Ovary (tissue), 9 donors: ENCODE data around the gene PRL. TPM values are rescaled to one million over a fixed set of nuclear protein-coding genes. Genes with fewer than 3 reads are reported as not detected.

Source experiments
- DNase-seq, 5 donors: peaks; one replicate each; pipeline ENCODE4 v3.0.0-alpha.2; 2019 to 2020
- H3K27ac ChIP-seq, 2 donors: fragments of 200-600 bp; one replicate each; pipeline versions ENCODE4 v1.5.1 to v1.8.0; 2019 to 2022
- H3K27me3 ChIP-seq: fragments of 200-600 bp; one replicate; pipeline ENCODE4 v1.8.0; 2022
- H3K36me3 ChIP-seq: fragments of 200-600 bp; sonication (generic); one replicate; pipeline ENCODE4 v1.5.1; 2019
- H3K4me1 ChIP-seq: one replicate; pipeline ENCODE4 v1.8.1; 2013; ENCODE audit warnings: mild to moderate bottlenecking, moderate library complexity; ENCODE audit not compliant: insufficient read depth
- H3K4me3 ChIP-seq: fragments of 200-600 bp; sonication (generic); one replicate; pipeline ENCODE4 v1.5.1; 2017
- H3K9me3 ChIP-seq, 2 donors: fragments of 200-600 bp in 1 of 2; sonication (generic) in 1 of 2; one replicate each; pipeline versions ENCODE4 v1.5.1 to v1.8.1; 2013 to 2019; ENCODE audit warnings: mild to moderate bottlenecking in 1 of 2, moderate library complexity in 1 of 2
- EP300 ChIP-seq: sonication (generic); formaldehyde crosslinking; IDR thresholded peaks from one replicate; pipeline ENCODE4 v1.6.1; 2017; ENCODE audit warnings: antibody characterized with exemption
- POLR2A ChIP-seq: fragments of 450-650 bp; IDR thresholded peaks from one replicate; pipeline ENCODE4 v1.6.1; 2017; ENCODE audit warnings: antibody characterized with exemption, mild to moderate bottlenecking, moderate library complexity
- WGBS, 3 donors: extraction: QIAGEN DNeasy Blood & Tissue Kit in 1 of 3; methylation state at CpG; one replicate each; pipeline versions ENCODE4 v1.1.5 to v1.1.7; 2013 to 2017; 5-methylcytosine and 5-hydroxymethylcytosine counted together
- intact Hi-C, 4 donors: fragments of 100-400 bp; cut with DNase I; formaldehyde crosslinking; loops; one replicate each; pipeline versions ENCODE4 v1.11.0 to v1.15.1; 2022 to 2023
- polyA plus RNA-seq, 2 donors: library from polyadenylated mRNA; stranded (reverse); fragments of 200-250 nt in 1 of 2; fragments of 350-450 nt in 1 of 2; fragmentation: Illumina TruSeq in 1 of 2; extraction: RNeasy Lipid Tissue Mini Kit (QIAGEN cat#74804) in 1 of 2; gene quantifications; one replicate each; pipeline ENCODE4 v1.2.3, GENCODE V29; 2013 to 2014
- total RNA-seq, 7 donors: library from RNA; depleted of rRNA in 2 of 7; stranded (reverse); fragments of >200 nt in 2 of 7; fragmentation: NEBNext Ultra II Directional in 3 of 7; extraction: Animal tissue kit (Norgen Biotek cat#: 25700) in 3 of 7; gene quantifications; one replicate each; pipeline versions ENCODE4 v1.1.0 to v1.2.4, GENCODE V29; 2016 to 2023
- TF ChIP-seq, protein P1 (sequence below), 3 donors: fragments of 450-650 bp in 2 of 3; fragments of 200-600 bp in 1 of 3; IDR thresholded peaks; one replicate each; pipeline versions ENCODE4 v1.5.1 to v1.8.0; 2016 to 2022; ENCODE audit warnings: antibody characterized with exemption in 3 of 3, mild to moderate bottlenecking in 1 of 3
- donor health status: DM: no; HTN: no; CAD: no; lungs with moderate emphysema.
- donor health status: DM: no; HTN: no; CAD: no.
- donor health status: Bipolar disorder and iron deficiency.
- donor health status: DM: yes; HTN: yes; CAD: no.
- donor health status: DM: no; HTN: no; CAD: no.
- donor health status: DM: yes; HTN: yes; CAD: no.

The PRL gene
- total and polyA plus RNA-seq, 9 donors: 0.08 to 0.58 (median 0.22) TPM; not detected in 6

- Histone ChIP-seq H3K4me1 (no peaks in the 10 kb centered on the region), H3K9me3 (no peaks in the 10 kb centered on the region), H3K27me3 (no peaks in the 10 kb centered on the region), H3K27ac (no peak overlapping the region), H3K36me3 (no peaks in the 10 kb centered on the region), H3K4me3 (no peak overlapping the region)
- TF ChIP-seq POLR2A: no peak
- no peak for TF ChIP-seq EP300
- TF ChIP-seq, protein P1, sequence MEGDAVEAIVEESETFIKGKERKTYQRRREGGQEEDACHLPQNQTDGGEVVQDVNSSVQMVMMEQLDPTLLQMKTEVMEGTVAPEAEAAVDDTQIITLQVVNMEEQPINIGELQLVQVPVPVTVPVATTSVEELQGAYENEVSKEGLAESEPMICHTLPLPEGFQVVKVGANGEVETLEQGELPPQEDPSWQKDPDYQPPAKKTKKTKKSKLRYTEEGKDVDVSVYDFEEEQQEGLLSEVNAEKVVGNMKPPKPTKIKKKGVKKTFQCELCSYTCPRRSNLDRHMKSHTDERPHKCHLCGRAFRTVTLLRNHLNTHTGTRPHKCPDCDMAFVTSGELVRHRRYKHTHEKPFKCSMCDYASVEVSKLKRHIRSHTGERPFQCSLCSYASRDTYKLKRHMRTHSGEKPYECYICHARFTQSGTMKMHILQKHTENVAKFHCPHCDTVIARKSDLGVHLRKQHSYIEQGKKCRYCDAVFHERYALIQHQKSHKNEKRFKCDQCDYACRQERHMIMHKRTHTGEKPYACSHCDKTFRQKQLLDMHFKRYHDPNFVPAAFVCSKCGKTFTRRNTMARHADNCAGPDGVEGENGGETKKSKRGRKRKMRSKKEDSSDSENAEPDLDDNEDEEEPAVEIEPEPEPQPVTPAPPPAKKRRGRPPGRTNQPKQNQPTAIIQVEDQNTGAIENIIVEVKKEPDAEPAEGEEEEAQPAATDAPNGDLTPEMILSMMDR (IDR thresholded peaks at IDR 0.05): no peak
- WGBS, 3 donors: 55 to 66% (median 56%) methylated on average over 2 of the region's 2 CpGs
- no peak for DNase-seq
- intact Hi-C loops: no loop called here
Observed at GRCh38 chr6:22251348-22251747, 45.5 kb downstream of the PRL start.

DNA sequence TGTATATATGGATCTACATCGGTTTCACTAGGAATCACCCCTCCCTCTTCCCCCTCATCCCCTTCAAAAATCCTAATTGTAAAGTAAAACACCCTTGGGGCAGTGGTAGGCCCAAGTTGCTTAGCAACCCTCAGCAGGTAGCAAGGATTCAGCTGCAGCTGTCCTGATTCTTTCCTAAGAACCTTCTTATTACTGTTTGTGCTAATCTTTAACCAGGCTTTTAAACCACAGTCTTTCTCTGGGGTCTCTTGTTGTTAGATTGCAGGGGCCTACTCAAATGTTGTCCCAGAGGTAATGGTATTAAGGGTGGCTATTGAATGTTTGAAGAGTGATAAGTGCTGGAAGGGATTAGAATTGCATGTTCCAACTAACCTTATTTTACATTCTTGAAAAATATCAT, 46.4 kb downstream of the PRL start:
- H3K36me3 ChIP-seq: no peaks in the 10 kb centered on the region
- intact Hi-C loops: no loop called here
- TF ChIP-seq, protein P1 (IDR thresholded peaks at IDR 0.05): no peak
- TF ChIP-seq EP300 (no peak), POLR2A (no peak)
- no peaks in the 10 kb centered on the region for H3K4me1 ChIP-seq
- H3K27ac ChIP-seq: no peak overlapping the region
- WGBS, 3 donors: 42 to 68% (median 49%) methylated on average over 1 of the region's 1 CpG
- no peak overlapping the region for H3K4me3 ChIP-seq
- H3K27me3 ChIP-seq: no peaks in the 10 kb centered on the region
- DNase-seq: no peak
- H3K9me3 ChIP-seq: no peaks in the 10 kb centered on the region

DNA sequence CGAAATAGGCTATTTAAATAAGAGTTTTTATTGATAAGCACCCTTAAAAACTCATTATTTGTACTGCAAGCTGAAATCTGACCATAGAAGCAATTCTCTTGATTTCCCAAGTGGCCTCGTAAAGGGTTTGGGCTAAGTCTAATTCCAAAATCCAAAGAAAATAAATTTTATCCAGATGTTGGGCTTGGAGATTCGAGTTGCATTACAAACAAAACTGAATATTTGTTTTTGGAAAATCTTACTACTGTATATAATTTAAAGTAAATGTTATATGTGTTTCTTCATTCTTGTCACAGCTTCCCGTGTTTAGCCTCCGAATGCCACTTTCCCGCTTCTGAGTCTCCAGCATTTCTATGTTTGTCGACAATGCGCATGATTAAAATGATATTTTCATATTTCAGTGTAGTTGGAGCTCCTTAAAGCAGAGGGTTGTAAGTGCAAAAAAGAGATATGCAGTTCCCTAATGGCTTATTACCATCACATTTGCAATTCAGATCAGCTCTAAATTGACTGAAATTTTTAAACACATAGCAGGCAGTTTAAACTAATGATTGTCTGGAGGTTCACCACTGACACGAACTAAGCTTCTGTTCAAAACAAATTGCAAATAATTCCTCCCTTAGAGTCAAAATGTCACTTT, 47.0 kb downstream of the PRL start:
- no peak for DNase-seq
- Histone ChIP-seq H3K4me1 (no peaks in the 10 kb centered on the region), H3K27ac (no peak overlapping the region), H3K27me3 (no peaks in the 10 kb centered on the region), H3K36me3 (no peaks in the 10 kb centered on the region), H3K4me3 (no peak overlapping the region), H3K9me3 (no peaks in the 10 kb centered on the region)
- TF ChIP-seq POLR2A (no peak), EP300 (no peak)
- TF ChIP-seq, protein P1 (IDR thresholded peaks at IDR 0.05): no peak
- intact Hi-C loops: no loop called here
- WGBS, 3 donors: 88 to 94% (median 89%) methylated on average over 9 of the region's 9 CpGs

- no peak for DNase-seq
- Histone ChIP-seq H3K4me1 (no peaks in the 10 kb centered on the region), H3K4me3 (no peak overlapping the region), H3K27ac (no peak overlapping the region), H3K36me3 (no peaks in the 10 kb centered on the region), H3K9me3 (no peaks in the 10 kb centered on the region), H3K27me3 (no peaks in the 10 kb centered on the region)
- TF ChIP-seq POLR2A (no peak), EP300 (no peak)
- 63 to 74% (median 68%) methylated on average over 6 of the region's 6 CpGs for WGBS, 3 donors
- intact Hi-C loops: no loop called here
Observed at GRCh38 chr6:22248513-22249308, 48.1 kb downstream of the PRL start.
